Trophoblast cell (in vitro differentiated cells and primary cell): Measurements from ENCODE around the gene SPTLC1. TPM values are rescaled to one million over a fixed set of nuclear protein-coding genes. Genes with fewer than 3 reads are reported as not detected.

Experiments
- DNase-seq, 2 donors: peaks; one replicate each; pipeline ENCODE4 v3.0.0-alpha.2; 2016
- H2AFZ ChIP-seq: 2 replicates; pipeline ENCODE4 v1.6.1; 2013; ENCODE audit warnings: low read length, moderate library complexity, mild to moderate bottlenecking; ENCODE audit not compliant: insufficient read depth, poor library complexity
- H2AK5ac ChIP-seq: 2 replicates; pipeline ENCODE4 v1.6.1; 2013; ENCODE audit warnings: mild to moderate bottlenecking, low read length
- H2BK120ac ChIP-seq: 2 replicates; pipeline ENCODE4 v1.6.1; 2013; ENCODE audit warnings: low read length, mild to moderate bottlenecking, moderate library complexity; ENCODE audit not compliant: insufficient read depth, poor library complexity
- H2BK12ac ChIP-seq: 2 replicates; pipeline ENCODE4 v1.6.1; 2013; ENCODE audit warnings: mild to moderate bottlenecking, low read length, moderate library complexity
- H2BK5ac ChIP-seq: 2 replicates; pipeline ENCODE4 v1.6.1; 2013; ENCODE audit warnings: low read length, low read depth, moderate library complexity, mild to moderate bottlenecking; ENCODE audit not compliant: poor library complexity
- H3K14ac ChIP-seq: 2 replicates; pipeline ENCODE4 v1.6.1; 2013; ENCODE audit warnings: mild to moderate bottlenecking, low read length
- H3K18ac ChIP-seq: 2 replicates; pipeline ENCODE4 v1.6.1; 2013; ENCODE audit warnings: mild to moderate bottlenecking, low read length
- H3K23ac ChIP-seq: 2 replicates; pipeline ENCODE4 v1.6.1; 2013; ENCODE audit warnings: low read length
- H3K27ac ChIP-seq: 2 replicates; pipeline ENCODE4 v1.5.1; 2013; ENCODE audit warnings: low read depth, mild to moderate bottlenecking, inconsistent platforms, low read length, moderate library complexity
- H3K27me3 ChIP-seq: 2 replicates; pipeline ENCODE4 v1.6.1; 2013; ENCODE audit warnings: inconsistent platforms, mild to moderate bottlenecking, low read length, moderate library complexity; ENCODE audit not compliant: insufficient read depth
- H3K36me3 ChIP-seq, 2 experiments: 1 replicate in 1 of 2; 2 replicates in 1 of 2; pipeline ENCODE4 v1.6.1; 2013; ENCODE audit warnings: low read length in 2 of 2, mild to moderate bottlenecking in 2 of 2, moderate library complexity in 1 of 2; ENCODE audit not compliant: insufficient read depth in 2 of 2, control insufficient read depth in 1 of 2
- H3K4ac ChIP-seq: 2 replicates; pipeline ENCODE4 v1.6.1; 2013; ENCODE audit warnings: low read depth, mild to moderate bottlenecking, low read length, moderate library complexity
- H3K4me1 ChIP-seq, 2 experiments: 1 replicate in 1 of 2; 2 replicates in 1 of 2; pipeline ENCODE4 v1.6.1; 2013; ENCODE audit warnings: low read length in 2 of 2, mild to moderate bottlenecking in 2 of 2, moderate library complexity in 1 of 2; ENCODE audit not compliant: insufficient read depth in 2 of 2, control insufficient read depth in 1 of 2
- H3K4me2 ChIP-seq: 2 replicates; pipeline ENCODE4 v1.6.1; 2013; ENCODE audit warnings: inconsistent platforms, mild to moderate bottlenecking, low read length, moderate library complexity
- H3K4me3 ChIP-seq: 2 replicates; pipeline ENCODE4 v1.5.1; 2013; ENCODE audit warnings: mild to moderate bottlenecking, low read depth, low read length, inconsistent platforms
- H3K79me1 ChIP-seq: one replicate; pipeline ENCODE4 v1.6.1; 2013; ENCODE audit warnings: low read length
- H3K79me2 ChIP-seq: 2 replicates; pipeline ENCODE4 v1.6.1; 2013; ENCODE audit warnings: low read length, mild to moderate bottlenecking; ENCODE audit not compliant: control insufficient read depth, insufficient read depth, poor library complexity
- H3K9ac ChIP-seq: 2 replicates; pipeline ENCODE4 v1.6.1; 2013; ENCODE audit warnings: mild to moderate bottlenecking, low read length
- H3K9me3 ChIP-seq: 2 replicates; pipeline ENCODE4 v1.6.1; 2013; ENCODE audit warnings: low read depth, mild to moderate bottlenecking, control low read depth, inconsistent platforms, low read length; ENCODE audit not compliant: insufficient read depth
- H4K12ac ChIP-seq: 2 replicates; pipeline ENCODE4 v1.6.1; 2013; ENCODE audit warnings: low read depth, mild to moderate bottlenecking, low read length, moderate library complexity
- H4K8ac ChIP-seq: 2 replicates; pipeline ENCODE4 v1.6.1; 2013; ENCODE audit warnings: low read depth, mild to moderate bottlenecking, low read length, moderate library complexity
- H4K91ac ChIP-seq: one replicate; pipeline ENCODE4 v1.6.1; 2013; ENCODE audit warnings: low read depth, mild to moderate bottlenecking, low read length, moderate library complexity
- WGBS: extraction: QIAGEN DNeasy Blood & Tissue Kit; methylation state at CpG from one replicate; pipeline ENCODE4 v1.1.7; 2013; ENCODE audit warnings: missing lambda C conversion rate; ENCODE audit not compliant: insufficient read length, insufficient coverage; ENCODE audit errors: extremely low coverage; 5-methylcytosine and 5-hydroxymethylcytosine counted together
- polyA plus RNA-seq: library from polyadenylated mRNA; stranded (reverse); fragments of 200-250 nt; gene quantifications from 2 replicates; pipeline ENCODE4 v1.2.3, GENCODE V29; 2013

The SPTLC1 gene
- 91.7 and 94.4 TPM in 2 replicates for polyA plus RNA-seq

GRCh38 chr9:92115071-92115858, at the start of gene SPTLC1:
TSS of gene SPTLC1 (minus strand) at chr9:92115413. CDS start at chr9:92115370, 43 bp downstream.
- H3K4me3 ChIP-seq, result peak within 1 kb of the TSS; percentile 92
- H2BK120ac ChIP-seq, result peak within 1 kb of the TSS; percentile 67
- H4K8ac ChIP-seq, result peak within 1 kb of the TSS; percentile 99
- DNase-seq, result peak; percentile 96 to 98
- peaks cover 0 to 5% of the 10 kb centered on the region in 2 experiments for H3K4me1 ChIP-seq
- no CpG with 5 or more reads among the region's 60 CpGs for WGBS
- peaks cover 2% of the 10 kb centered on the region for H3K79me1 ChIP-seq
- H3K14ac ChIP-seq, result peak within 1 kb of the TSS; percentile 83
- H3K36me3 ChIP-seq, result no peaks in the 10 kb centered on the region
- H2BK5ac ChIP-seq, result peak within 1 kb of the TSS; percentile 76
- H2BK12ac ChIP-seq, result no peak within 1 kb of the TSS
- peak within 1 kb of the TSS; percentile 95 for H3K4ac ChIP-seq
- H2AK5ac ChIP-seq, result no peak within 1 kb of the TSS
- peak within 1 kb of the TSS; percentile 74 for H3K4me2 ChIP-seq
- H4K91ac ChIP-seq, result peak within 1 kb of the TSS; percentile 90
- no peaks in the 10 kb centered on the region for H3K27me3 ChIP-seq
- peak within 1 kb of the TSS; percentile 74 for H2AFZ ChIP-seq
- H3K27ac ChIP-seq, result no peak within 1 kb of the TSS
- H3K18ac ChIP-seq, result peak within 1 kb of the TSS; percentile 94
- H3K23ac ChIP-seq, result no peak within 1 kb of the TSS
- H3K79me2 ChIP-seq, result peaks cover 5% of the 10 kb centered on the region
- no peaks in the 10 kb centered on the region for H3K9me3 ChIP-seq
- peak within 1 kb of the TSS; percentile 77 for H4K12ac ChIP-seq
- peak within 1 kb of the TSS; percentile 84 for H3K9ac ChIP-seq

DNA sequence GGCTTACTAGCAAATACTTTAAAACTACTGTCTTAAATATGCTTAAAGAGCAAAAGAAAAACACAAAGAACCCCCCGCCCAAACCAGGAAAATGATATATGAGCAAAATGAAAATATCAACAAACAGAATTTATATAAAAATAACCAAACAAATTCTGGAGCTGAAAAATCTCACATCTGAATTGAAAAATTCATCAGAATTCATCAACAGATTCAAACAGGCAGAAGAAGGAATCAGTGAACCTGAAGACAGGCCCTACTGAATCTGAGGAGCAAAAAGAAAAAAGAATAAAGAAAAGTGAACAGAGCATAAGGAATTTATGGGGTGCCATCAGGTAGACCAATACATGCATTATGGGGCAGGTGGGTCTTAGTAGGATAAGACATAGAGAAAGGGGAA, 49.8 kb upstream of the SPTLC1 start:
- H3K4me1 ChIP-seq, result peaks cover 6 to 8% of the 10 kb centered on the region in 2 experiments
- no peak overlapping the region for H3K9ac ChIP-seq
- H3K27ac ChIP-seq, result no peak overlapping the region
- H4K12ac ChIP-seq, result no peak overlapping the region
- no peak overlapping the region for H3K4ac ChIP-seq
- H2AK5ac ChIP-seq, result no peak overlapping the region
- H2BK5ac ChIP-seq, result no peak overlapping the region
- WGBS, result no CpG with 5 or more reads among the region's 1 CpG
- H2AFZ ChIP-seq, result no peak overlapping the region
- no peak overlapping the region for H3K4me3 ChIP-seq
- H3K9me3 ChIP-seq, result peaks cover 10% of the 10 kb centered on the region
- no peak overlapping the region for H3K14ac ChIP-seq
- H2BK120ac ChIP-seq, result no peak overlapping the region
- no peak overlapping the region for H3K4me2 ChIP-seq
- H3K27me3 ChIP-seq, result no peaks in the 10 kb centered on the region
- no peak for DNase-seq
- no peaks in the 10 kb centered on the region for H3K36me3 ChIP-seq
- H3K18ac ChIP-seq, result no peak overlapping the region
- no peak overlapping the region for H4K8ac ChIP-seq
- no peak overlapping the region for H3K23ac ChIP-seq
- H2BK12ac ChIP-seq, result no peak overlapping the region
- no peak overlapping the region for H4K91ac ChIP-seq
- no peaks in the 10 kb centered on the region for H3K79me2 ChIP-seq
- peaks cover 2% of the 10 kb centered on the region for H3K79me1 ChIP-seq

DNA sequence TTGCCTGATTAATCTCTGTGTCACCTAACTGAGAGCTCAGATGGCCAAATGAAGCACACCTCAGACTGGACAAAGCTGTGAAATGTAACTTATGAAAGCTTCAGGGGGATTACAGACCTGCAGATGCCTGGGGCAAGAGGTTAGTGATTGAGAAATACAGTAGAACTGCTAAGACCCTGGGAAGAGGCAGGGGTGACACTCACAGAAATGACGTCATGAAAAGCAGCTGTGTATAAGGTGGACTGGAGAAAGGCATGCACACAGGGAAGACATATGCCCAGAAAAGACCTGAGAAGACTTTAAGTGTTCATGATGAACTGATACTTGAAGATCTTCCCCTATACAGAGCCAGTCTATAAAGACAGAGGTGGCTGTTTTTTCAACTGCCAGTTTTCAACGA, 49.3 kb upstream of the SPTLC1 start:
- no CpG with 5 or more reads among the region's 2 CpGs for WGBS
- Histone ChIP-seq H3K79me1 (peaks cover 2% of the 10 kb centered on the region), H4K12ac (no peak overlapping the region)

DNA sequence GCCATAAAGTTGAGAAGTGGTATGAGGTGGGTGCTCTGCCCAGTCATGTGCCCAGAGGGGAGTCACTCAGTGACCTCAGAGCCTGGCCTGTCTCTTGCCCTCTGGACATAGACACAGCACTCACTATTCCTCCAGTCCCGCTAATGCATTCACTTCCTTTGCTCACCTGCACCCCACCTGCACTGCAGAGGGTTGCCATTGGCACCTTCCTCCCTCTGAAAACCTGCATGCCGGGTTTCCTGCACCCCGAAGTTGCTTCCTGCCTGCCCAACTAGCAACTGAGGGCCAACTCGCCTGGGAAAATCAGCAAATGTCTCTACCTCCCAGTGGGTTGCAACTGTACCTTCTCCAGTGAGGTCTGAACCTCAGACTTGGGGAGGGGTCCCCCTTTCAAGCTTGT, 48.1 kb upstream of the SPTLC1 start:
- no peak for DNase-seq
- no peak overlapping the region for H2BK5ac ChIP-seq
- no peak overlapping the region for H3K9ac ChIP-seq
- peak overlapping the region; percentile 72 for H4K91ac ChIP-seq
- peak overlapping the region; percentile 6 for H2BK120ac ChIP-seq
- no peak overlapping the region for H2AK5ac ChIP-seq
- no peaks in the 10 kb centered on the region for H3K36me3 ChIP-seq
- H3K9me3 ChIP-seq, result peaks cover 14% of the 10 kb centered on the region
- no peaks in the 10 kb centered on the region for H3K27me3 ChIP-seq
- no peak overlapping the region for H3K27ac ChIP-seq
- H3K4ac ChIP-seq, result no peak overlapping the region
- no peak overlapping the region for H2AFZ ChIP-seq
- H4K8ac ChIP-seq, result no peak overlapping the region
- H3K23ac ChIP-seq, result no peak overlapping the region
- H2BK12ac ChIP-seq, result no peak overlapping the region
- no peak overlapping the region for H3K4me2 ChIP-seq
- H4K12ac ChIP-seq, result no peak overlapping the region
- H3K79me2 ChIP-seq, result no peaks in the 10 kb centered on the region
- no peak overlapping the region for H3K14ac ChIP-seq
- H3K4me1 ChIP-seq, result peaks cover 6 to 8% of the 10 kb centered on the region in 2 experiments
- H3K18ac ChIP-seq, result no peak overlapping the region
- no peak overlapping the region for H3K4me3 ChIP-seq
- WGBS, result no CpG with 5 or more reads among the region's 4 CpGs
- peaks cover 2% of the 10 kb centered on the region for H3K79me1 ChIP-seq

More for the DNA sequence above, 49.3 kb upstream of the SPTLC1 start:
- Histone ChIP-seq H3K4me3 (no peak overlapping the region), H2AFZ (no peak overlapping the region), H2BK120ac (no peak overlapping the region), H2BK12ac (no peak overlapping the region), H3K27ac (no peak overlapping the region), H2AK5ac (no peak overlapping the region), H3K9ac (no peak overlapping the region), H3K4ac (no peak overlapping the region), H2BK5ac (no peak overlapping the region), H3K14ac (no peak overlapping the region), H4K91ac (no peak overlapping the region), H3K4me1 (peaks cover 6 to 8% of the 10 kb centered on the region in 2 experiments), H3K9me3 (peaks cover 12% of the 10 kb centered on the region), H3K18ac (no peak overlapping the region), H3K23ac (no peak overlapping the region), H3K4me2 (no peak overlapping the region), H4K8ac (no peak overlapping the region), H3K79me2 (no peaks in the 10 kb centered on the region), H3K27me3 (no peaks in the 10 kb centered on the region), H3K36me3 (no peaks in the 10 kb centered on the region)
- no peak for DNase-seq
